Measurements from ENCODE around the gene SYT9. TPM values are rescaled to one million over a fixed set of nuclear protein-coding genes. Genes with fewer than 3 reads are reported as not detected.

Gene SYT9
- total and polyA plus RNA-seq, 2 donors (not counting 3 experiments of a cell fraction or from before 2014, with no cell fraction given) = 0.23 TPM; not detected in 1

DNA sequence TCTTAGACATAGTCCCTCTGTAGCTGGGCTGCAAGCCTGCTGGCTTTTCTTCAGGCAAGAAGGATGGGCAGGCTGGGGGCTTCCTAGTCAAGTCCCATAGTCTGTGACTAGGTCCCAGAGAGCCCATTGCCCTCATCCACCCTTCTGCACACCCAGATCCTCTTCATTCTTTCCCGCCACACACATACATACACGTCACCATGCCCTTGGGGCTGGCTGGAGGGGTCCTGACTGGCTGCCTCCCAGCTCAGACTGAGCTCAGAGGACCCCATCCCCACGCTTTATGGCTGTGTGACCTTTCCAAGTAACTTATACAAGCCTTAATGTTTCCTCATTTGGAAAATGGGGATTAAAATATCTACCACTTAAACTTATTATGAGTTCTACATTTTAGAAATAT lies 248.5 kb downstream of the SYT9 start:
- Histone ChIP-seq H3K36me3 (ENCODE audit: control insufficient read depth in 2 of 2, extremely low read depth in 1 of 2, insufficient read depth in 2 of 2, low read length in 2 of 2) (no peaks in the 10 kb centered on the region), H4K20me1 (replicated peaks; ENCODE audit: control insufficient read depth, extremely low read depth, insufficient read depth, low read length) (no peaks in the 10 kb centered on the region), H3K4me2 (ENCODE audit: insufficient read depth, low read length) (no peak overlapping the region), H3K4me1 (ENCODE audit: control insufficient read depth, extremely low read depth, insufficient read depth, low read length) (no peaks in the 10 kb centered on the region), H3K9ac (replicated peaks; ENCODE audit: extremely low read depth, insufficient read depth, low read length) (no peak overlapping the region), H3K27me3 (ENCODE audit: control insufficient read depth in 2 of 2, insufficient read depth in 2 of 2, low read length in 2 of 2) (no peaks in the 10 kb centered on the region), H3K79me2 (ENCODE audit: control insufficient read depth, insufficient read depth, low read length) (no peaks in the 10 kb centered on the region), H3K9me1 (replicated peaks; ENCODE audit: control insufficient read depth, extremely low read depth, insufficient read depth, low read length) (no peaks in the 10 kb centered on the region), H3K27ac (ENCODE audit: insufficient read depth, low read depth, low read length) (no peak overlapping the region), H3K9me3 (replicated peaks; ENCODE audit: control insufficient read depth, insufficient read depth, low read length) (no peaks in the 10 kb centered on the region), H2AFZ (ENCODE audit: low read depth, low read length) (no peak overlapping the region), H3K4me3 (replicated peaks in 1 of 3; ENCODE audit: insufficient read depth in 1 of 3, low read depth in 1 of 3, low read length in 3 of 3) (no peak overlapping the region)
- FAIRE-seq = no peak
- intact Hi-C loops (cut with micrococcal nuclease) = no loop called here
- dilution Hi-C loops (cut with MboI; ENCODE audit: extremely low pct_ligation_motif_present, low sequenced_read_pairs) = no loop called here
- ChIA-PET CTCF (interaction anchor here (1.1 kb wide), 1 partner anchor 15 kb away, joined by 4 read pairs; the partner anchor contains the start of gene OLFML1), POLR2A (no interaction called here)
- no TSS peak for BruUV-seq (replicated peaks)
- TF ChIP-seq FOS (IDR thresholded peaks at IDR 0.05; ENCODE audit: borderline replicate concordance, insufficient read depth, low read length) (no peak), POLR2A (IDR thresholded peaks at IDR 0.05; ENCODE audit: low read depth, low read length) (no peak), JUN (IDR thresholded peaks at IDR 0.05; ENCODE audit: borderline replicate concordance, insufficient read depth, insufficient read length, low read depth) (no peak), EZH2 (IDR thresholded peaks at IDR 0.05; ENCODE audit: borderline replicate concordance, low read depth, low read length, severe bottlenecking) (no peak), MYC (IDR thresholded peaks at IDR 0.05; ENCODE audit: low read depth, low read length) (no peak), GATA2 (IDR thresholded peaks at IDR 0.05; ENCODE audit: insufficient read depth, insufficient read length, low read depth, low read length) (no peak)
- TF ChIP-seq, protein P1, sequence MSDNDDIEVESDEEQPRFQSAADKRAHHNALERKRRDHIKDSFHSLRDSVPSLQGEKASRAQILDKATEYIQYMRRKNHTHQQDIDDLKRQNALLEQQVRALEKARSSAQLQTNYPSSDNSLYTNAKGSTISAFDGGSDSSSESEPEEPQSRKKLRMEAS (IDR thresholded peaks at IDR 0.05; ENCODE audit: insufficient read depth, insufficient read length) = no peak
- no peak for DNase-seq (ENCODE audit: low read depth, low spot score)

DNA sequence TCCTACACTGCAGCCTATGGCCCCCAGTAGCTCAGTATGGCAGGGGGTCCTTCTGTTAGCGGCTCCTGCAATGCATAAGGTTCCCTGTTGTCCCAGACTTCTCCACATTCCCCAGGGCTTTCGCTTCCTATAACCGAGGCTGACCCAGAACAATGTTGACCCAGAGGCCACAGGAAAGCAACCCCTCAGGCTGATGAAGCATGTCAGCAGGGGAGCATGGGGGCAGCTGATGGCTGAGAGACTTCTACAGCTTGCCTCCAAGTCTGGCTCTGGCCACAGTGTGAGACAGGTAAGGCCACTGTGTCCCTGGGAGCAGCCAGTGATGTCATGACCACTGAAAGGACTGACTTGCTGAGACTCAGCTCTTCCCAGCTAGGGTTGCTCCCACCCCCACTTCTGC lies 249.5 kb downstream of the SYT9 start:
- ChIA-PET CTCF (interaction anchor here (0.9 to 1.7 kb wide), 2 partner anchors 16 to 58 kb away, joined by 3 to 6 read pairs; partner anchors contain the start of gene OLFML1), POLR2A (no interaction called here)
- dilution Hi-C loops (cut with MboI; ENCODE audit: extremely low pct_ligation_motif_present, low sequenced_read_pairs) = no loop called here
- no peak for DNase-seq (ENCODE audit: low read depth, low spot score)
- FAIRE-seq = no peak
- BruUV-seq (replicated peaks) = no TSS peak
- H3K79me2 ChIP-seq (ENCODE audit: control insufficient read depth, insufficient read depth, low read length) = no peaks in the 10 kb centered on the region
- H3K9me1 ChIP-seq (replicated peaks; ENCODE audit: control insufficient read depth, extremely low read depth, insufficient read depth, low read length) = no peaks in the 10 kb centered on the region
- H3K9ac ChIP-seq (replicated peaks; ENCODE audit: extremely low read depth, insufficient read depth, low read length) = no peak overlapping the region
- H3K4me2 ChIP-seq (ENCODE audit: insufficient read depth, low read length) = no peak overlapping the region
- H3K4me3 ChIP-seq (replicated peaks in 1 of 3; ENCODE audit: insufficient read depth in 1 of 3, low read depth in 1 of 3, low read length in 3 of 3) = no peak overlapping the region
- H3K4me1 ChIP-seq (ENCODE audit: control insufficient read depth, extremely low read depth, insufficient read depth, low read length) = no peaks in the 10 kb centered on the region
- no peak overlapping the region for H2AFZ ChIP-seq (ENCODE audit: low read depth, low read length)
- H3K27ac ChIP-seq (ENCODE audit: insufficient read depth, low read depth, low read length) = no peak overlapping the region
- no peaks in the 10 kb centered on the region for H3K9me3 ChIP-seq (replicated peaks; ENCODE audit: control insufficient read depth, insufficient read depth, low read length)
- H3K36me3 ChIP-seq (ENCODE audit: control insufficient read depth in 2 of 2, extremely low read depth in 1 of 2, insufficient read depth in 2 of 2, low read length in 2 of 2) = no peaks in the 10 kb centered on the region
- no peaks in the 10 kb centered on the region for H3K27me3 ChIP-seq (ENCODE audit: control insufficient read depth in 2 of 2, insufficient read depth in 2 of 2, low read length in 2 of 2)
- intact Hi-C loops (cut with micrococcal nuclease) = no loop called here
- TF ChIP-seq POLR2AphosphoS5 (IDR thresholded peaks at IDR 0.05; ENCODE audit: insufficient read depth, low read depth, low read length) (no peak), FOS (IDR thresholded peaks at IDR 0.05; ENCODE audit: borderline replicate concordance, insufficient read depth, low read length) (no peak), MYC (IDR thresholded peaks at IDR 0.05; ENCODE audit: low read depth, low read length) (no peak), EZH2 (IDR thresholded peaks at IDR 0.05; ENCODE audit: borderline replicate concordance, low read depth, low read length, severe bottlenecking) (no peak), GATA2 (IDR thresholded peaks at IDR 0.05; ENCODE audit: insufficient read depth, insufficient read length, low read depth, low read length) (no peak), JUN (IDR thresholded peaks at IDR 0.05; ENCODE audit: borderline replicate concordance, insufficient read depth, insufficient read length, low read depth) (no peak), POLR2A (IDR thresholded peaks at IDR 0.05; ENCODE audit: low read depth, low read length) (no peak)
- TF ChIP-seq, protein P2, sequence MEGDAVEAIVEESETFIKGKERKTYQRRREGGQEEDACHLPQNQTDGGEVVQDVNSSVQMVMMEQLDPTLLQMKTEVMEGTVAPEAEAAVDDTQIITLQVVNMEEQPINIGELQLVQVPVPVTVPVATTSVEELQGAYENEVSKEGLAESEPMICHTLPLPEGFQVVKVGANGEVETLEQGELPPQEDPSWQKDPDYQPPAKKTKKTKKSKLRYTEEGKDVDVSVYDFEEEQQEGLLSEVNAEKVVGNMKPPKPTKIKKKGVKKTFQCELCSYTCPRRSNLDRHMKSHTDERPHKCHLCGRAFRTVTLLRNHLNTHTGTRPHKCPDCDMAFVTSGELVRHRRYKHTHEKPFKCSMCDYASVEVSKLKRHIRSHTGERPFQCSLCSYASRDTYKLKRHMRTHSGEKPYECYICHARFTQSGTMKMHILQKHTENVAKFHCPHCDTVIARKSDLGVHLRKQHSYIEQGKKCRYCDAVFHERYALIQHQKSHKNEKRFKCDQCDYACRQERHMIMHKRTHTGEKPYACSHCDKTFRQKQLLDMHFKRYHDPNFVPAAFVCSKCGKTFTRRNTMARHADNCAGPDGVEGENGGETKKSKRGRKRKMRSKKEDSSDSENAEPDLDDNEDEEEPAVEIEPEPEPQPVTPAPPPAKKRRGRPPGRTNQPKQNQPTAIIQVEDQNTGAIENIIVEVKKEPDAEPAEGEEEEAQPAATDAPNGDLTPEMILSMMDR (IDR thresholded peaks at IDR 0.05; ENCODE audit: extremely low read depth in 1 of 2, insufficient read depth in 1 of 2, low read depth in 1 of 2, low read length in 2 of 2) = no peak
- TF ChIP-seq, protein P1 (IDR thresholded peaks at IDR 0.05; ENCODE audit: insufficient read depth, insufficient read length) = no peak
- H4K20me1 ChIP-seq (replicated peaks; ENCODE audit: control insufficient read depth, extremely low read depth, insufficient read depth, low read length) = no peaks in the 10 kb centered on the region

All from endothelial cell of umbilical vein (primary cell).